Progenitor cell of endocrine pancreas (in vitro differentiated cells): ENCODE data around the gene TIE1. TPM values are rescaled to one million over a fixed set of nuclear protein-coding genes. Genes with fewer than 3 reads are reported as not detected.

ENCODE experiments used
- DNase-seq: peaks from one replicate; pipeline ENCODE4 v3.0.0; 2021; ENCODE audit warnings: low spot score; ENCODE audit not compliant: unreplicated experiment
- H3K27ac Mint-ChIP-seq: 2 replicates; pipeline ENCODE4 v1.8.0; 2021; ENCODE audit warnings: mild to moderate bottlenecking, moderate library complexity, mixed read lengths
- H3K27me3 Mint-ChIP-seq: 2 replicates; pipeline ENCODE4 v1.8.0; 2021; ENCODE audit warnings: mixed read lengths
- H3K36me3 Mint-ChIP-seq: 2 replicates; pipeline ENCODE4 v1.8.0; 2022; ENCODE audit warnings: mixed read lengths; ENCODE audit not compliant: insufficient read depth
- H3K4me1 Mint-ChIP-seq: 2 replicates; pipeline ENCODE4 v1.8.0; 2021; ENCODE audit warnings: low read depth, mixed read lengths
- H3K4me3 Mint-ChIP-seq: 2 replicates; pipeline ENCODE4 v1.8.0; 2021; ENCODE audit warnings: low read depth, mild to moderate bottlenecking, moderate library complexity, mixed read lengths
- H3K9me3 Mint-ChIP-seq: 2 replicates; pipeline ENCODE4 v1.8.0; 2021; ENCODE audit warnings: low read depth, mixed read lengths
- CTCF ChIP-seq: fragments of 200-600 bp; sonication (generic); IDR thresholded peaks from one replicate; pipeline ENCODE4 v1.5.0; 2021; ENCODE audit warnings: antibody characterized with exemption, mild to moderate bottlenecking; ENCODE audit not compliant: unreplicated experiment
- total RNA-seq: library from RNA; stranded (reverse); gene quantifications from 2 replicates; pipeline ENCODE4 v1.2.1, GENCODE V29; 2021

The TIE1 gene
- total RNA-seq, 1 donor from 2014 or later: 1.2 TPM

DNA sequence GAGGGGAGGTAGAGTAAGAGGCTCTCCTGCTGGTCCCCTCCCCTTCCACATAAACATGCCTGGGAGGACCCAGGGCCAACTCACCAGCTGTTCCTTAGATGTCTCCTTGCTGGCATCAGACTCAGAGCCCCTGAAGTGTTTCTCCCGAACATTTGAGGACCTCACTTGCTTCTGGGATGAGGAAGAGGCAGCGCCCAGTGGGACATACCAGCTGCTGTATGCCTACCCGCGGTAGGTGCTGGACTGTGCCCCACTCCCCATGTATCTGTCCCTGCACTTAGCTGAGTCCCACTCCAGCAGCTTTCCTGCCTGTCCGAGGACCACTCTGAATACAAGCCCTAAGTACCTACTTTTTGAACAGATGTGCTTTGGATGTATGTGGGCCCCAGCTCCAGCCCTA, 37.2 kb downstream of the TIE1 start:
- Mint-ChIP-seq H3K36me3 (no peaks in the 10 kb centered on the region), H3K27ac (no peak overlapping the region), H3K4me1 (peaks cover 7% of the 10 kb centered on the region), H3K4me3 (no peak overlapping the region), H3K9me3 (no peaks in the 10 kb centered on the region), H3K27me3 (peaks cover 5% of the 10 kb centered on the region)
- TF ChIP-seq CTCF: no peak
- DNase-seq: no peak

GRCh38 chr1:43339584-43340232, 38.9 kb downstream of the TIE1 start:
- Mint-ChIP-seq H3K9me3 (no peaks in the 10 kb centered on the region), H3K27ac (no peak overlapping the region), H3K4me3 (no peak overlapping the region), H3K4me1 (peaks cover 7% of the 10 kb centered on the region), H3K27me3 (peaks cover 1% of the 10 kb centered on the region), H3K36me3 (no peaks in the 10 kb centered on the region)
- TF ChIP-seq CTCF: no peak
- DNase-seq: no peak

GRCh38 chr1:43340559-43340958, 39.8 kb downstream of the TIE1 start:
- Mint-ChIP-seq H3K27ac (no peak overlapping the region), H3K9me3 (no peaks in the 10 kb centered on the region), H3K27me3 (no peaks in the 10 kb centered on the region), H3K4me1 (peaks cover 9% of the 10 kb centered on the region), H3K4me3 (no peak overlapping the region), H3K36me3 (no peaks in the 10 kb centered on the region)
- no peak for TF ChIP-seq CTCF
- DNase-seq: no peak

DNA sequence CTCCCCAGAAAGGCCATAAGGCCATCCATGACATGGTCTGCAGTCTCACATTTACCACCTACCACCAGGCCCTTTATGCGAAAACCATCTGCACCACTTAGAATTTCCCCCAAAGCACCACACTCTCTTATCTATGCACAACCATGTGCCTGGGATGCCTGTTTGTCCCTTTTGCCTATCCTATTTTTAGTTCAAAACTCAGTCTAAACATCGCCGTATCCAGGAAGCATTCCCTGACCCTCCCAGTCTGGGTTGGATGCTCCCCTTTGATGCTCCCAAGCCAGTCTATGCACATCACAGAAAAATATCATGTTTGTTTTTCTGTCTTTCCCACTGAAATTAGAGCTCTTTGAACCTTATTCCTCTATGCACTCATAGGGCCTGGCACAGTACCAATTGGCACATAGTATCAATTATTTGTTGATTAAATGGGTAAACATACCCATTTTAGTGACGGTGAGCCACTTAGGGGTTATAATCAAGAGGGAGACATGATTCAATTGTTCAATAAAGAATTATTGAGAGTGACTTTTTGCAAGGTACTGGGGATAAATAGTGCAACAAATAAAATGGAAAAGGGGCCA, 43.6 kb downstream of the TIE1 start:
- no peak for DNase-seq
- Mint-ChIP-seq H3K4me3 (no peak overlapping the region), H3K9me3 (no peaks in the 10 kb centered on the region), H3K27me3 (peaks cover 6% of the 10 kb centered on the region), H3K36me3 (no peaks in the 10 kb centered on the region), H3K27ac (no peak overlapping the region), H3K4me1 (peaks cover 17% of the 10 kb centered on the region)
- TF ChIP-seq CTCF: no peak

GRCh38 chr1:43345120-43345519, 44.3 kb downstream of the TIE1 start:
- H3K4me1 Mint-ChIP-seq: peaks cover 24% of the 10 kb centered on the region
- no peak for DNase-seq

More at GRCh38 chr1:43345120-43345519, 44.3 kb downstream of the TIE1 start:
- no peak for TF ChIP-seq CTCF
- no peak overlapping the region for H3K4me3 Mint-ChIP-seq
- H3K27ac Mint-ChIP-seq: no peak overlapping the region
- no peaks in the 10 kb centered on the region for H3K9me3 Mint-ChIP-seq
- H3K36me3 Mint-ChIP-seq: no peaks in the 10 kb centered on the region
- peaks cover 6% of the 10 kb centered on the region for H3K27me3 Mint-ChIP-seq
